PC-3 (cell line): ENCODE results near the gene PITRM1.

ENCODE experiments used
- EZH2 ChIP-seq: fragments of 300-600 bp; sonication (generic); IDR thresholded peaks from one replicate; pipeline ENCODE4 v1.6.1; 2017; ENCODE audit warnings: antibody characterized with exemption, mild to moderate bottlenecking, low read length; ENCODE audit not compliant: unreplicated experiment
- EZH2phosphoT487 ChIP-seq: fragments of 300-600 bp; sonication (generic); IDR thresholded peaks from 2 replicates; pipeline ENCODE4 v1.6.1; 2018; ENCODE audit warnings: mild to moderate bottlenecking, antibody characterized with exemption, low read length, borderline replicate concordance
- TF ChIP-seq, protein P1 (sequence below): fragments of 300-600 bp; sonication (generic); conservative IDR thresholded peaks from 2 replicates; pipeline ENCODE4 v1.5.1; 2017; ENCODE audit warnings: antibody characterized with exemption, low read depth, mild to moderate bottlenecking, low read length

DNA sequence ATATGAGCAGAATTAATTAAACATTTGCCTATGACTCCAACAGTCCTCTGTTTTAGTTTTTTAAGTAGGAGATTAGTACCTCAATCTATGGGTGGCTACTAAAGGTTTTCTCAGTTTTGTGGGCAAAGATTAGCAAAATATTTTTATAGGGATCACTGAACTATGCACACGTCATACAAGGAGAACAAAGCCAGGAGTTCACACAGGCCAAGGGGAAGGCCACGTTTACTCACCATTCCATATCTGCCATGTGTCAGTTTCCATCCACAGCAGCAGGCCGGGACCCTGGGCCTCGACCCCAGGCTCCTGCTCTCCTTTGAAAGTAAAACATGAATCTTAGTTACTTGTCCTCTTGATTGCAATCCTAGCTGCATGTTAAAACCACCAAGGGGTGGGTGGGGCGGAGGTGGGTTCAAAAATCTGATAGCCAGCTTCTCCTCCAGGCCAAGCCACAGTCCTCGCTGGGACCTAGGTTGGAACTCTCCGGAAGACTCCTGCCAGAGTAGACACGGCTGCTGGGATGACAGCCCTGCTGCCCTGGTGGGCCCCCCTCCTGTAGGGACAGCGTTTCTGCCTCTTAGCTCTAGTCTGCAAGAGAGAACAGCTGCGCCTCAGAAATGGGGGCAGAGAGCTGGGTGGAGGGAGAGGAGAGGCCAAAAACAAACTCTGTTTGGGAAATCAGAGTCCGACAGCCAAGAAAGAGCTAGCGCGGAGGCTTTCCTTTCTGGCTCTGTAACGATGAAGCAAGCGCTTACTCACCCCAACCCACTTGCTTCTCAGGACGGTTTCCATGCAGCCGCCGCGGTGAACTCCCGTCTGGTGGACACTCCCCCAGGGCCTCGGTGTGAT is 35.6 kb downstream of the PITRM1 start:
- TF ChIP-seq, protein P1, sequence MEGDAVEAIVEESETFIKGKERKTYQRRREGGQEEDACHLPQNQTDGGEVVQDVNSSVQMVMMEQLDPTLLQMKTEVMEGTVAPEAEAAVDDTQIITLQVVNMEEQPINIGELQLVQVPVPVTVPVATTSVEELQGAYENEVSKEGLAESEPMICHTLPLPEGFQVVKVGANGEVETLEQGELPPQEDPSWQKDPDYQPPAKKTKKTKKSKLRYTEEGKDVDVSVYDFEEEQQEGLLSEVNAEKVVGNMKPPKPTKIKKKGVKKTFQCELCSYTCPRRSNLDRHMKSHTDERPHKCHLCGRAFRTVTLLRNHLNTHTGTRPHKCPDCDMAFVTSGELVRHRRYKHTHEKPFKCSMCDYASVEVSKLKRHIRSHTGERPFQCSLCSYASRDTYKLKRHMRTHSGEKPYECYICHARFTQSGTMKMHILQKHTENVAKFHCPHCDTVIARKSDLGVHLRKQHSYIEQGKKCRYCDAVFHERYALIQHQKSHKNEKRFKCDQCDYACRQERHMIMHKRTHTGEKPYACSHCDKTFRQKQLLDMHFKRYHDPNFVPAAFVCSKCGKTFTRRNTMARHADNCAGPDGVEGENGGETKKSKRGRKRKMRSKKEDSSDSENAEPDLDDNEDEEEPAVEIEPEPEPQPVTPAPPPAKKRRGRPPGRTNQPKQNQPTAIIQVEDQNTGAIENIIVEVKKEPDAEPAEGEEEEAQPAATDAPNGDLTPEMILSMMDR, result no peak
- TF ChIP-seq EZH2phosphoT487 (no peak), EZH2 (no peak)
